ENCODE results near the gene DIP2C.
"Not testable (repeated sequence)": the region's sequence is repeated elsewhere in the genome, so short reads cannot be mapped to it uniquely, and the experiment has no call there.

DIP2C gene

GRCh38 chr10:593421-593820 lies 96.0 kb downstream of the DIP2C start:
- no peak for DNase-seq

GRCh38 chr10:593016-593415 lies 96.5 kb downstream of the DIP2C start:
- no peak for DNase-seq

GRCh38 chr10:591646-592045 lies 97.8 kb downstream of the DIP2C start:
- no peak for DNase-seq

GRCh38 chr10:590721-591120 lies 98.7 kb downstream of the DIP2C start:
- DNase-seq: no peak

- DNase-seq: no peak
Measured at GRCh38 chr10:589961-590680, 99.3 kb downstream of the DIP2C start.

GRCh38 chr10:588246-589165 lies 101.0 kb downstream of the DIP2C start:
- DNase-seq: no peak

GRCh38 chr10:586716-587115 lies 102.8 kb downstream of the DIP2C start:
- no peak for DNase-seq

GRCh38 chr10:586151-586550 lies 103.3 kb downstream of the DIP2C start:
- no peak for DNase-seq

GRCh38 chr10:585502-585901 lies 104.0 kb downstream of the DIP2C start:
- DNase-seq: no peak

GRCh38 chr10:584497-585290 lies 104.8 kb downstream of the DIP2C start:
- DNase-seq: not testable (repeated sequence)

- no peak for DNase-seq
Measured at GRCh38 chr10:583433-583832, 106.0 kb downstream of the DIP2C start.

- peak in 1 of 14 donors; percentile 50 for DNase-seq
Measured at GRCh38 chr10:581776-582330, 107.6 kb downstream of the DIP2C start.

- DNase-seq: peak in 1 of 14 donors; percentile 49
Measured at GRCh38 chr10:580778-581177, 108.7 kb downstream of the DIP2C start.

- DNase-seq: no peak
Measured at GRCh38 chr10:576130-576465, 113.4 kb downstream of the DIP2C start.

GRCh38 chr10:575402-576129 lies 113.9 kb downstream of the DIP2C start:
- DNase-seq: no peak

GRCh38 chr10:572696-573095 lies 116.8 kb downstream of the DIP2C start:
- no peak for DNase-seq

GRCh38 chr10:571688-572451 lies 117.6 kb downstream of the DIP2C start:
- DNase-seq: no peak

GRCh38 chr10:571166-571565 lies 118.3 kb downstream of the DIP2C start:
- DNase-seq: no peak

- DNase-seq: no peak
Measured at GRCh38 chr10:570628-571163, 118.8 kb downstream of the DIP2C start.

GRCh38 chr10:569961-570627 lies 119.4 kb downstream of the DIP2C start:
- no peak for DNase-seq

Measured in C1 segment of cervical spinal cord (tissue), 14 donors.